Hepatocyte (in vitro differentiated cells): ENCODE data around the gene SLC48A1. TPM values are rescaled to one million over a fixed set of nuclear protein-coding genes. Genes with fewer than 3 reads are reported as not detected.

Experiments used
- DNase-seq: peaks from one replicate; pipeline ENCODE4 v3.0.0-alpha.2; 2016; ENCODE audit warnings: low spot score
- H2AFZ ChIP-seq: fragments of 200-600 bp; sonication (generic); 2 replicates; pipeline ENCODE4 v1.6.0; 2016; ENCODE audit warnings: antibody characterized with exemption, mild to moderate bottlenecking
- H3K27ac ChIP-seq: fragments of 200-600 bp; sonication (generic); 2 replicates; pipeline ENCODE4 v1.5.1; 2016; ENCODE audit warnings: mild to moderate bottlenecking
- H3K27me3 ChIP-seq: fragments of 200-600 bp; sonication (generic); 2 replicates; pipeline ENCODE4 v1.6.1; 2016
- H3K36me3 ChIP-seq: fragments of 200-600 bp; sonication (generic); replicated peaks from 2 replicates; pipeline ENCODE4 v1.5.1; 2016; ENCODE audit warnings: low read depth; ENCODE audit not compliant: insufficient read depth
- H3K4me1 ChIP-seq: fragments of 200-600 bp; sonication (generic); 2 replicates; pipeline ENCODE4 v1.5.1; 2016; ENCODE audit warnings: mild to moderate bottlenecking, moderate library complexity; ENCODE audit not compliant: insufficient read depth
- H3K4me2 ChIP-seq: fragments of 200-600 bp; sonication (generic); 2 replicates; pipeline ENCODE4 v1.6.0; 2016
- H3K4me3 ChIP-seq: fragments of 200-600 bp; sonication (generic); 2 replicates; pipeline ENCODE4 v1.5.1; 2016; ENCODE audit warnings: mild to moderate bottlenecking
- H3K79me2 ChIP-seq: fragments of 200-600 bp; sonication (generic); 2 replicates; pipeline ENCODE4 v1.6.0; 2017; ENCODE audit warnings: mild to moderate bottlenecking
- H3K9me2 ChIP-seq: fragments of 200-600 bp; sonication (generic); replicated peaks from 2 replicates; pipeline ENCODE4 v1.6.0; 2017; ENCODE audit warnings: mild to moderate bottlenecking; ENCODE audit not compliant: insufficient read depth
- H3K9me3 ChIP-seq: fragments of 200-600 bp; sonication (generic); 2 replicates; pipeline ENCODE4 v1.5.1; 2016; ENCODE audit warnings: low read depth, mild to moderate bottlenecking
- H4K20me1 ChIP-seq: fragments of 200-600 bp; sonication (generic); 2 replicates; pipeline ENCODE4 v1.6.0; 2016; ENCODE audit warnings: mild to moderate bottlenecking; ENCODE audit not compliant: insufficient read depth, poor library complexity, severe bottlenecking
- EZH2 ChIP-seq: fragments of 200-600 bp; sonication (generic); IDR thresholded peaks from 2 replicates; pipeline ENCODE4 v1.6.1; 2016; ENCODE audit warnings: antibody characterized with exemption, mild to moderate bottlenecking, borderline replicate concordance
- EZH2phosphoT487 ChIP-seq: fragments of 200-600 bp; sonication (generic); IDR thresholded peaks from one replicate; pipeline ENCODE4 v1.6.1; 2018; ENCODE audit warnings: antibody characterized with exemption, mild to moderate bottlenecking, low read depth, moderate library complexity; ENCODE audit not compliant: unreplicated experiment, severe bottlenecking
- WGBS: methylation state at CpG from one replicate; pipeline ENCODE4 v1.1.6; 2016; ENCODE audit warnings: low lambda C conversion rate; ENCODE audit errors: missing lambda C conversion rate; 5-methylcytosine and 5-hydroxymethylcytosine counted together
- polyA plus RNA-seq: library from polyadenylated mRNA; unstranded; fragments of >200 nt; fragmentation: Nextera tagmentation; extraction: Ambion mirVana; gene quantifications from 2 replicates; pipeline ENCODE4 v1.2.1, GENCODE V29; 2016
- total RNA-seq: library from RNA; depleted of rRNA; stranded (reverse); fragments of >200 nt; gene quantifications from 2 replicates; pipeline ENCODE4 v1.2.3, GENCODE V29; 2014
- TF ChIP-seq, protein P1 (sequence below): fragments of 200-600 bp; sonication (generic); IDR thresholded peaks from 2 replicates; pipeline ENCODE4 v1.5.1; 2016; ENCODE audit warnings: antibody characterized with exemption, mild to moderate bottlenecking; ENCODE audit not compliant: poor library complexity

The SLC48A1 gene
- total and polyA plus RNA-seq, 2 experiments from 2014 or later = 11.2 to 22.6 TPM

DNA sequence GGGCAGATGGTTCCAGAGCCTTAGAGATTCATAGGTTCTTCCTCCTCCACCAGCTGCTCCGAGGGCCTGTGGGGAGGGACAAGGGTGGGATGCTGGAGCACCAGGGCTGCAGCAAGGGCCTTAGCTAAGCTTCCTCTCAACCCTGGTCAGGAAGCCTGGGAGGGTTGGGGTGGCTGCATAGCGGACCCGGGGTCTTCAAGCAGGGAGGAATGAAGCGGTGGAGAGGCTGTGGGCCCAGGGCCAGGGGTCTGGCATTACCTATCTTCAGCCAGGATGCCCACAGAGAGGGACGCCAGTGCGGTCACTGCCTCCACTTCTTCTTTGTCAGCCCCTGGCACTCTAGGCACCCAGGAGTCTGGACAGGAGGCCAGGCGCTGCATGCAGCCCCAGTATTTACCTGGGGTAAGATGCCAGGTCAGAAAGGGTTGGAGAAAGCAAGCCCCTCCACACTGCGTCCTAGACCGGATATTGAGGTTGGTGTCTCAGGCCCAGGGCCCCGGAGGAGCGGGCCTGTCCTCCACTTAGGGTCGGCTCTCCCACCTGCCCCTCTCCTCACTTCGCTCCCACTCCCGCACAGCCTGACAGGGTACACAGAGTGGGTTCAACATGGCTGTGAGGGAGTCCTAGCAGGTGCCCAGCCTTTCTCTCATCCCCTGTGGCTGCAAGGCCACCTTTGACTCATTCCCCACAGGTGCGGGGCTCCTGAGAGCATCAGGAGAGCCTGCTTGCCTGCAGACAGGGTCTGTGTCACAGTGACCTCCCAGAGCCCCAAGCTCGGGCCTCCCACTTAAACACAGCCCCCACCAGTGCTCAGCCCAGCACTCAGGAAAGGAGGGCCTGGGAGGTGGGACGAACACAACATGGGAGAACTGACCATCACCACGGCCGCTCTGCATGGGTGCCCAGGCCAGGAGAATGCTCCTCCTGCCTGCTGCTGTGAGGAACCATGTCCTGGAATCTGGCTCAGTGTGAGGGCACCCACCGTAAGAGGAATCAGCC, 11.1 kb downstream of the SLC48A1 start:
- no peaks in the 10 kb centered on the region for H3K79me2 ChIP-seq
- no peaks in the 10 kb centered on the region for H3K9me3 ChIP-seq
- no peak overlapping the region for H3K4me2 ChIP-seq
- H3K4me3 ChIP-seq = no peak overlapping the region
- no peaks in the 10 kb centered on the region for H3K27me3 ChIP-seq
- WGBS = 94% methylated on average over 20 of the region's 20 CpGs
- no peak for DNase-seq
- H3K9me2 ChIP-seq = no peaks in the 10 kb centered on the region
- H4K20me1 ChIP-seq = no peaks in the 10 kb centered on the region
- no peak overlapping the region for H2AFZ ChIP-seq
- H3K36me3 ChIP-seq = no peaks in the 10 kb centered on the region
- no peaks in the 10 kb centered on the region for H3K4me1 ChIP-seq
- no peak overlapping the region for H3K27ac ChIP-seq
- TF ChIP-seq, protein P1, sequence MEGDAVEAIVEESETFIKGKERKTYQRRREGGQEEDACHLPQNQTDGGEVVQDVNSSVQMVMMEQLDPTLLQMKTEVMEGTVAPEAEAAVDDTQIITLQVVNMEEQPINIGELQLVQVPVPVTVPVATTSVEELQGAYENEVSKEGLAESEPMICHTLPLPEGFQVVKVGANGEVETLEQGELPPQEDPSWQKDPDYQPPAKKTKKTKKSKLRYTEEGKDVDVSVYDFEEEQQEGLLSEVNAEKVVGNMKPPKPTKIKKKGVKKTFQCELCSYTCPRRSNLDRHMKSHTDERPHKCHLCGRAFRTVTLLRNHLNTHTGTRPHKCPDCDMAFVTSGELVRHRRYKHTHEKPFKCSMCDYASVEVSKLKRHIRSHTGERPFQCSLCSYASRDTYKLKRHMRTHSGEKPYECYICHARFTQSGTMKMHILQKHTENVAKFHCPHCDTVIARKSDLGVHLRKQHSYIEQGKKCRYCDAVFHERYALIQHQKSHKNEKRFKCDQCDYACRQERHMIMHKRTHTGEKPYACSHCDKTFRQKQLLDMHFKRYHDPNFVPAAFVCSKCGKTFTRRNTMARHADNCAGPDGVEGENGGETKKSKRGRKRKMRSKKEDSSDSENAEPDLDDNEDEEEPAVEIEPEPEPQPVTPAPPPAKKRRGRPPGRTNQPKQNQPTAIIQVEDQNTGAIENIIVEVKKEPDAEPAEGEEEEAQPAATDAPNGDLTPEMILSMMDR = no peak
- TF ChIP-seq EZH2 (no peak), EZH2phosphoT487 (no peak)

DNA sequence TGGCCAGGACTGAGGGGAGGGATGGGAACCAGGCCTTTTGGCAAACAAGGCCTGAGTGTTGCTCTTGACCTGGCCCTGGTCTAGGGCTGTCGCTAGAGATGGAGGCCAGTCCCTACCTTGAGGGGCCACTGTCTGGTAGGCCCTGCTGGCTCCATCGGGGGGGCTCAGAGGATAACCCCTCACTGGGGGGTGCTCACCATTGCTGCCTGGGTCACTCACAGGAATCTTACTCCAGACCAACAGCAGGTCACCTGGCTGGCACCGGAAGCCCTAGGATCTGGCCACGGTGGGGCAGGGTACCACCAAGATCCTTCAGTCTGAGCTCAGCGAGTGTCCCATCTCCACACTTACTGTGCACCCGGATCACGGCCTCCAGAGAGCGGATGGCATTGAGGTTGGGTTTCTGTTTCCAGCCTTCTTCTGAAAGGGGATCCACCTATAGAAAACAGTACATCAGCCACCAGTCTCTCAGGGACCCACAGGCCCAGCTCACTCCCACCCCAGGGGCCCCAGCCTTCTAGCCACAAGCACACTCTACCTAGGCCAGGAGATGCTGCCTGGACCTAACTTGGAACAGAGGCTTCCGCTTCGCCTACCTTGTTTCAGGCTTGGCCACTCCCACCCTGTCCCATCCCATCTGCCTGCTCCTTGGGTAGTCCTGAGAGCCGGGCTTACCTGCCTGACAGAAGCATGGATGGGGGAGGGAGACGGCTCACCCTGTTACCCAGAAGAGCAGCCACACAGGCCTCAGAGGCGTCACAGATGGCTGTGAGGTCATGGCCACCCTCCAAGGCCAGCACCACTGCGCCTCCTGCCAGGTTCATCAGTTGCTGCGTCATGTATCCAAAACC, 12.2 kb downstream of the SLC48A1 start:
- DNase-seq = no peak
- Histone ChIP-seq H3K27ac (no peak overlapping the region), H3K4me3 (no peak overlapping the region), H3K4me2 (no peak overlapping the region), H3K27me3 (no peaks in the 10 kb centered on the region), H3K36me3 (no peaks in the 10 kb centered on the region), H3K79me2 (no peaks in the 10 kb centered on the region), H2AFZ (no peak overlapping the region), H3K4me1 (no peaks in the 10 kb centered on the region), H4K20me1 (no peaks in the 10 kb centered on the region), H3K9me3 (no peaks in the 10 kb centered on the region), H3K9me2 (no peaks in the 10 kb centered on the region)
- TF ChIP-seq, protein P1 = no peak
- TF ChIP-seq EZH2phosphoT487 (no peak), EZH2 (no peak)
- 94% methylated on average over 14 of the region's 15 CpGs for WGBS

DNA sequence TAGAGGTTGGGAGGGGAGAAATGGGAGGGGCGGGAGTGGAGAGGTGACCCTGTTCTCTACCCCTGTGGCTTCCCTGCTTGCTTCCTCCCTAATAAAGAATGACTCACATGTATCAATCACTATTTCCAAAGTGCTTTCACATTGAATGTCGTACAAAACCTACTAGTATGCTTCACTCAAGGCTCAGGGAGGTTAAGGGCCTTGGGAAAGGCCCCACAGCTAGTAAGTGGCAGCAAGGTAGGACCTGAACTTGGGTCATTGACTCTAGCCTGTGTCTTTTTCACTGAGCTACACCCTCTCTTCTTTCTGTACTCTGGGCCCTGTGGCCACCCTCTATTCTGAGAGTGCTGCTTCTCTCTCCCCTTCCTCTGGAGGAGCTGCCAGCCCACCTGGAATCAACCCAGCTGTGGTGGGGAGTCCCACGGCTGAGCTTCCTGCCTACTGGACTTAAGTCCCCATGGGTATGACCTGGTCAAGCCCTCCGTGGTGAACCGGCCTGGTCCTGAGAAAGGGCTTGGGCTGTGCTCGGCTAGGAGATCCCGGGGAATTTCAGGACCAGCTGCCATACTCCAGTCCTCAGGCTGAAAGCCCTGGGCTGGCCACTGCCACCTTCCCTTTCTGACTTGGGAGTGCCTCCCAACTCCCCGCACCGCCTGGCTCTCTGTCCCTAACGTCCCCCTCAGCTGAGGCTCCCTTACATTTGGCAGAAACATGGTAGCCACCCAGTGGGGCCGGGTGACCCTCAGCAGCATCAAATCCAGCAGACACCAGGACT, 13.0 kb downstream of the SLC48A1 start:
- Histone ChIP-seq H3K4me2 (no peak overlapping the region), H4K20me1 (no peaks in the 10 kb centered on the region), H3K9me3 (no peaks in the 10 kb centered on the region), H3K79me2 (no peaks in the 10 kb centered on the region), H3K27ac (no peak overlapping the region), H2AFZ (no peak overlapping the region), H3K27me3 (no peaks in the 10 kb centered on the region), H3K4me1 (no peaks in the 10 kb centered on the region), H3K36me3 (no peaks in the 10 kb centered on the region), H3K4me3 (no peak overlapping the region), H3K9me2 (no peaks in the 10 kb centered on the region)
- TF ChIP-seq EZH2phosphoT487 = no peak
- TF ChIP-seq, protein P1 = no peak
- no peak for TF ChIP-seq EZH2
- WGBS = 93% methylated on average over 11 of the region's 11 CpGs
- no peak for DNase-seq
